Peyer's patch (tissue), 4 donors: ENCODE measurements around the gene RREB1. TPM values are rescaled to one million over a fixed set of nuclear protein-coding genes. Genes with fewer than 3 reads are reported as not detected.

Experiments used
- DNase-seq, 3 donors: peaks; one replicate each; pipeline ENCODE4 v3.0.0-alpha.2; 2017 to 2019
- H3K27ac ChIP-seq, 4 donors: fragments of 200-600 bp; sonication (generic); one replicate each; pipeline ENCODE4 v1.5.1; 2016 to 2019
- H3K27me3 ChIP-seq, 2 donors: fragments of 200-600 bp; sonication (generic); one replicate each; pipeline ENCODE4 v1.5.1; 2019
- H3K36me3 ChIP-seq, 3 donors: fragments of 200-600 bp; sonication (generic); one replicate each; pipeline ENCODE4 v1.5.1; 2016 to 2019
- H3K4me1 ChIP-seq, 4 donors: fragments of 200-600 bp; sonication (generic); one replicate each; pipeline ENCODE4 v1.5.1; 2016 to 2019
- H3K4me3 ChIP-seq, 4 donors: fragments of 200-600 bp; sonication (generic); 1 replicate in 3 of 4; 2 replicates in 1 of 4; pipeline ENCODE4 v1.5.1; 2016 to 2019; ENCODE audit warnings: mild to moderate bottlenecking in 1 of 4
- H3K9me3 ChIP-seq, 4 donors: fragments of 200-600 bp; sonication (generic); one replicate each; pipeline ENCODE4 v1.5.1; 2016 to 2019; ENCODE audit warnings: mild to moderate bottlenecking in 1 of 4
- CTCF ChIP-seq, 6 experiments: fragments of 450-650 bp in 4 of 6; fragments of 200-600 bp in 2 of 6; sonication (generic) in 1 of 6; IDR thresholded peaks; one replicate each; pipeline ENCODE4 v1.5.1; 2017 to 2019; ENCODE audit warnings: antibody characterized with exemption in 6 of 6, mild to moderate bottlenecking in 3 of 6, moderate library complexity in 1 of 6
- POLR2A ChIP-seq, 2 donors: fragments of 450-650 bp; IDR thresholded peaks; one replicate each; pipeline ENCODE4 v1.5.1; 2017; ENCODE audit warnings: antibody characterized with exemption in 2 of 2, mild to moderate bottlenecking in 2 of 2, moderate library complexity in 2 of 2
- total RNA-seq, 4 donors: library from RNA; depleted of rRNA; stranded (reverse); fragments of >200 nt; gene quantifications; one replicate each; pipeline ENCODE4 v1.1.0, GENCODE V29; 2016

RREB1 gene
- total RNA-seq, 4 donors from 2014 or later = 65.0 to 118 (median 113) TPM

- no peaks in the 10 kb centered on the region for H3K36me3 ChIP-seq
- no peaks in the 10 kb centered on the region for H3K4me1 ChIP-seq
- no peak overlapping the region for H3K4me3 ChIP-seq
- no peak for DNase-seq
- no peaks in the 10 kb centered on the region for H3K27me3 ChIP-seq
- no peaks in the 10 kb centered on the region for H3K9me3 ChIP-seq
- TF ChIP-seq CTCF (IDR thresholded peaks at IDR 0.05) = no peak
- H3K27ac ChIP-seq = no peak overlapping the region
Observed at GRCh38 chr6:7067305-7067704, 40.5 kb upstream of the RREB1 start.

DNA sequence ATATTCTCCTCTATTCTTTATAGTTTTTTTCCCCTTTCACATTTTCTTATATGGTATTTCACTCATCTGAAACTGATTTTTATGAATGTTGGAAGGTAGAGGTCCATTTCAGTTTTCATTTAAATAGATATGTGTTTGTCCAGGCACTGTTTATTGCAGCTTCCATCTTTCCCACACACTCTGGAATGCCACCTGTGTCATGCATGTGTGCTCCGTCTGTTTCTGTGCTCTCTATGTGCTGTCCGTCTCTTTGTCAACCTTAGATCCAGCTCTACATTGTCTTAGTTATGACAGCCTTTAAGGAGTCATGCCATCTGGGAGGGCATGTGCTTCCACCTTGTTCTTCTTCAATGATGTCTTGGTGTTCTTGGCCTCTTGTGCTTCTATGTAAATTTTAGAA, 36.4 kb upstream of the RREB1 start:
- Histone ChIP-seq H3K4me3 (no peak overlapping the region), H3K27ac (no peak overlapping the region), H3K4me1 (no peaks in the 10 kb centered on the region), H3K27me3 (no peaks in the 10 kb centered on the region), H3K9me3 (no peaks in the 10 kb centered on the region), H3K36me3 (no peaks in the 10 kb centered on the region)
- no peak for DNase-seq
- TF ChIP-seq CTCF (IDR thresholded peaks at IDR 0.05) (no peak), POLR2A (IDR thresholded peaks at IDR 0.05) (no peak)

- no peaks in the 10 kb centered on the region for H3K9me3 ChIP-seq
- no peak for DNase-seq
- H3K36me3 ChIP-seq = no peaks in the 10 kb centered on the region
- H3K27me3 ChIP-seq = no peaks in the 10 kb centered on the region
- H3K4me3 ChIP-seq = no peak overlapping the region
- TF ChIP-seq POLR2A (IDR thresholded peaks at IDR 0.05) = no peak
- no peak for TF ChIP-seq CTCF (IDR thresholded peaks at IDR 0.05)
- no peaks in the 10 kb centered on the region for H3K4me1 ChIP-seq
- H3K27ac ChIP-seq = peak overlapping the region in 1 of 4 donors; percentile 51
Observed at GRCh38 chr6:7073082-7073820, 34.5 kb upstream of the RREB1 start.

DNA sequence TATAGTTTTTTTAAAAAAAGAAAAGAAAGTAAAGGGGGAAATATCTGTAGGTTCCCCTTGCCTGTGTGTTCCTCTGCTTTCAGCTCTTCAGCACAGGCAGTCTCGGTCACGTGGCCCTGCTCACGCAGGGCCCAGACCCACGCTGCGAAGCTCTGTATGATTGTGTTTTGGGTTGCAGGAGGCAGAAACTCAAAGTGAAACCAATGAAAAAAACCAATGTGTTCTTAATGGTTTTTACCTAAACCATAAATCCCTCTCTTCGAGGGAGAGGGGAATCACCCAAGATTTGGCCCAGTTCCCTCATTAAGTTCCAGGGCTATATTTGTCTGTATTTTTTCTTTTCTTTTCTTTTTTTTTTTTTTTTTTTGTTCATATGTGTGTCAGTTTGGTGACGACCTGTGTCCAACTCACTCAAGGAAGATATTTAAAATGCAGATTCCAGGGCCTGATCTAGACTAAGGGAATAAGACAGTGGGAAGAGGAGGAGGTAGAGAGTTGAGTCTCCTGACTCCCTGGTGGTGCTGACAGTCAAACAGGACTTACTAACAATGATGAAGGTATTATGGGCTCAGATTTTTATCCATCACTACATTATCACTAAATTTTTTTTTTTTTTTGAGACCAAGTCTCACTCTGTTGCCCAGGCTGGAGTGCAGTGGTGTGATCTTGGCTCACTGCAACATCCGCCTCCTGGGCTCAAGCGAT, 33.8 kb upstream of the RREB1 start:
- peak in 2 of 3 donors; percentile 83 to 87 for DNase-seq
- Histone ChIP-seq H3K9me3 (no peaks in the 10 kb centered on the region), H3K27ac (peak overlapping the region in 1 of 4 donors; percentile 51), H3K4me3 (peak overlapping the region in 1 of 4 donors; percentile 20), H3K4me1 (no peaks in the 10 kb centered on the region), H3K27me3 (no peaks in the 10 kb centered on the region), H3K36me3 (no peaks in the 10 kb centered on the region)
- no peak for TF ChIP-seq POLR2A (IDR thresholded peaks at IDR 0.05)
- TF ChIP-seq CTCF (IDR thresholded peaks at IDR 0.05) = no peak

GRCh38 chr6:7074870-7075269, 32.9 kb upstream of the RREB1 start:
- Histone ChIP-seq H3K4me1 (no peaks in the 10 kb centered on the region), H3K27me3 (no peaks in the 10 kb centered on the region), H3K27ac (no peak overlapping the region), H3K9me3 (no peaks in the 10 kb centered on the region), H3K4me3 (no peak overlapping the region), H3K36me3 (no peaks in the 10 kb centered on the region)
- DNase-seq = no peak
- TF ChIP-seq POLR2A (IDR thresholded peaks at IDR 0.05) (no peak), CTCF (IDR thresholded peaks at IDR 0.05) (no peak)
